K562 (cell line): ENCODE results near the gene C1QA. TPM values are rescaled to one million over a fixed set of nuclear protein-coding genes. Genes with fewer than 3 reads are reported as not detected.

Source experiments
- ADNP ChIP-seq: fragments of 200-800 bp; sonication (Bioruptor generic); IDR thresholded peaks from 2 replicates; pipeline ENCODE4 v1.6.1; 2016; ENCODE audit warnings: missing genetic modification characterization, missing compliant biosample characterization
- CBFA2T3 ChIP-seq: fragments of 450-650 bp; IDR thresholded peaks from 2 replicates; pipeline ENCODE4 v1.6.1; 2017
- GTF2E2 ChIP-seq: fragments of 200-800 bp; sonication (Bioruptor generic); IDR thresholded peaks from 2 replicates; pipeline ENCODE4 v1.6.1; 2016; ENCODE audit warnings: missing genetic modification characterization, missing compliant biosample characterization
- HNRNPUL1 ChIP-seq: fragments of 200-400 bp; formaldehyde crosslinking; IDR thresholded peaks from 2 replicates; pipeline ENCODE4 v1.6.1; 2017; ENCODE audit warnings: low read length
- KDM1A ChIP-seq, 2 experiments: fragments of 450-650 bp; IDR thresholded peaks; 2 replicates each; pipeline ENCODE4 v1.6.1; 2016; ENCODE audit warnings: mild to moderate bottlenecking in 2 of 2
- MCM7 ChIP-seq, 2 experiments: fragments of 450-650 bp; IDR thresholded peaks; 2 replicates each; pipeline ENCODE4 v1.6.1; 2016 to 2018
- MTA2 ChIP-seq: fragments of 450-650 bp; IDR thresholded peaks from 2 replicates; pipeline ENCODE4 v1.6.1; 2016; ENCODE audit warnings: low read depth
- POLR2AphosphoS2 ChIP-seq: IDR thresholded peaks from 2 replicates; pipeline ENCODE4 v1.6.1; 2012; ENCODE audit warnings: low read length, improper control_type of control experiment
- POU5F1 ChIP-seq: fragments of 150-350 bp; IDR thresholded peaks from 2 replicates; pipeline ENCODE4 v1.6.1; 2014; ENCODE audit warnings: borderline replicate concordance, low read length, low read depth, mild to moderate bottlenecking; ENCODE audit not compliant: partially characterized antibody
- PYGO2 ChIP-seq: fragments of 450-650 bp; IDR thresholded peaks from 2 replicates; pipeline ENCODE4 v1.6.1; 2016; ENCODE audit warnings: mild to moderate bottlenecking, missing genetic modification characterization, moderate library complexity, missing compliant biosample characterization
- SRSF7 ChIP-seq: fragments of 200-400 bp; formaldehyde crosslinking; optimal IDR thresholded peaks from 2 replicates; pipeline ENCODE3; 2017; ENCODE audit warnings: mild to moderate bottlenecking, low read depth, low read length
- SRSF9 ChIP-seq: fragments of 200-400 bp; formaldehyde crosslinking; IDR thresholded peaks from 2 replicates; pipeline ENCODE4 v1.6.1; 2017; ENCODE audit warnings: low read depth, low read length, borderline replicate concordance
- USF2 ChIP-seq: sonication (generic); formaldehyde crosslinking; IDR thresholded peaks from 2 replicates; pipeline ENCODE4 v1.5.0; 2020; ENCODE audit warnings: missing genetic modification reagents
- ZFP36 ChIP-seq: fragments of 150-350 bp; IDR thresholded peaks from 2 replicates; pipeline ENCODE4 v1.6.1; 2018; ENCODE audit warnings: low read length, low read depth; ENCODE audit not compliant: partially characterized antibody
- ZNF146 ChIP-seq: IDR thresholded peaks from one replicate; pipeline ENCODE4 v1.6.1; 2018; ENCODE audit warnings: missing compliant biosample characterization; ENCODE audit not compliant: unreplicated experiment
- ZNF282 ChIP-seq: sonication (generic); formaldehyde crosslinking; IDR thresholded peaks from 2 replicates; pipeline ENCODE4 v1.8.1; 2023; ENCODE audit warnings: missing genetic modification reagents
- ZNF311 ChIP-seq: fragments of 250-450 bp; sonication (Bioruptor Pico); IDR thresholded peaks from 2 replicates; pipeline ENCODE4 v1.4.0; 2020; ENCODE audit warnings: mild to moderate bottlenecking, moderate library complexity
- polyA plus RNA-seq, 8 experiments: library from polyadenylated mRNA; depleted of rRNA in 4 of 8; stranded (reverse) in 5 of 8; unstranded in 3 of 8; fragments of >200 nt; fragmentation: Nextera tagmentation in 2 of 8; fragmentation: Illumina TruSeq in 1 of 8; extraction: Ambion mirVana in 2 of 8; extraction: Trizol in 1 of 8; gene quantifications; 2 replicates each; pipeline versions ENCODE4 v1.2.1 to v1.2.3, GENCODE V29; 2011 to 2014; ENCODE audit warnings: inconsistent platforms in 1 of 8, missing spikeins in 1 of 8
- total RNA-seq, 7 experiments: library from RNA; depleted of rRNA in 6 of 7; stranded (reverse); fragments of >200 nt in 6 of 7; fragmentation: Illumina TruSeq in 2 of 7; extraction: Trizol in 2 of 7; gene quantifications; 2 replicates each; pipeline versions ENCODE4 v1.2.1 to v1.2.3, GENCODE V29; 2011 to 2021; ENCODE audit warnings: low replicate concordance in 1 of 7
- TF ChIP-seq, protein P1 (sequence below): fragments of 450-650 bp; IDR thresholded peaks from 2 replicates; pipeline ENCODE4 v1.6.1; 2016; ENCODE audit warnings: antibody characterized with exemption
- TF ChIP-seq, protein P2 (sequence below): sonication (generic); formaldehyde crosslinking; IDR thresholded peaks from 2 replicates; pipeline ENCODE4 v1.8.0; 2022; ENCODE audit warnings: missing genetic modification reagents, mild to moderate bottlenecking, borderline replicate concordance
- TF ChIP-seq, protein P3 (sequence below): fragments of 250-450 bp; sonication (Bioruptor Pico); IDR thresholded peaks from 2 replicates; pipeline ENCODE4 v1.8.0; 2022; ENCODE audit warnings: moderate library complexity, mild to moderate bottlenecking, inconsistent platforms
- TF ChIP-seq, protein P4 (sequence below), 2 experiments: fragments of 250-450 bp in 1 of 2; fragments of 450-650 bp in 1 of 2; sonication (Bioruptor Pico) in 1 of 2; IDR thresholded peaks; 2 replicates each; pipeline versions ENCODE4 v1.6.1 to v1.8.0; 2016 to 2021; ENCODE audit warnings: mild to moderate bottlenecking in 2 of 2, moderate library complexity in 2 of 2, missing compliant biosample characterization in 1 of 2, missing genetic modification characterization in 1 of 2
- TF ChIP-seq, protein P5 (sequence below): fragments of 450-650 bp; formaldehyde crosslinking; IDR thresholded peaks from 2 replicates; pipeline ENCODE4 v1.4.0; 2020; ENCODE audit warnings: mild to moderate bottlenecking, mixed read lengths

Gene C1QA
- total and polyA plus RNA-seq, 9 of the 15 experiments (the other 6 are each of a cell fraction or from before 2014, with no cell fraction given) = 0.71 TPM; not detected in 8

DNA sequence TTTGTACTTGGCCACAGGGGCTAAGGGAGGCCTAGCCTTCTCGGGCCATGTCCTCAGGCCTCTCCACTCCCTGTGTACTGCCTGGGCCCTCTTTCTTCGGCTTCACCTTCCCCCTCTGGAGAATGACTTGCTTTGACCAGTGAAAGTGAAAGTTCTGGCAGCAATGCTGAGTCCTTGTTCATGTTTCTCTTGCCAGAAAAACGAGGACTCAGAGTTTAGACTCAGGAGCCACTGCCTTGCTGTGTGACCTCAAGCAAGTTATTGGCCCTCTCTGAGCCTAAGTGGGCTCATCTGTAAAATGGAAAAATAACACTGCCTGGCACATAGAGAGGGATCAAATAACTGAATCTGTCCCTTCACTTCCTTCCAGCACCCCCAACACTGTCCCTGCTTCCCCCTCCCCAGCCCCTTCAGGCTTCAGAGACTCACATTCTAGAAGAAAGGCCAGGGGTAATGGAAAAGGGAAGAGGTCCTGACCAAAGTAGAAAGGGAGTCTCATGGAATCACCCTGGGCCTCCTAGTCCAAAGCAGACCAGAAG is 1.5 kb downstream of the C1QA start (continued):
- no peak for TF ChIP-seq GTF2E2 (tag)
- no peak for TF ChIP-seq POLR2AphosphoS2
- no peak for TF ChIP-seq SRSF7
- TF ChIP-seq, protein P1, sequence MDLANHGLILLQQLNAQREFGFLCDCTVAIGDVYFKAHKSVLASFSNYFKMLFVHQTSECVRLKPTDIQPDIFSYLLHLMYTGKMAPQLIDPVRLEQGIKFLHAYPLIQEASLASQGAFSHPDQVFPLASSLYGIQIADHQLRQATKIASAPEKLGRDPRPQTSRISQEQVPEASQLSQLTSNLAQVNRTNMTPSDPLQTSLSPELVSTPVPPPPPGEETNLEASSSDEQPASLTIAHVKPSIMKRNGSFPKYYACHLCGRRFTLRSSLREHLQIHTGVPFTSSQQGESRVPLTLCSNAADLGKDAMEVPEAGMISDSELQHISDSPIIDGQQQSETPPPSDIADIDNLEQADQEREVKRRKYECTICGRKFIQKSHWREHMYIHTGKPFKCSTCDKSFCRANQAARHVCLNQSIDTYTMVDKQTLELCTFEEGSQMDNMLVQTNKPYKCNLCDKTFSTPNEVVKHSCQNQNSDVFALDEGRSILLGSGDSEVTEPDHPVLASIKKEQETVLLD = no peak
- no peak for TF ChIP-seq ZNF311 (CRISPR knock-in tag)
- no peak for TF ChIP-seq SRSF9
- TF ChIP-seq USF2 (CRISPR knock-in tag) = no peak
- TF ChIP-seq ADNP (tag) = peak; percentile 68
- TF ChIP-seq KDM1A (IDR thresholded peaks at IDR 0.05) = 0 out of 4 replicates have a peak, but pooled peaks of 1 of the 2 experiments have one; percentile 14
- peak; percentile 83 for TF ChIP-seq ZFP36
- TF ChIP-seq, protein P2, sequence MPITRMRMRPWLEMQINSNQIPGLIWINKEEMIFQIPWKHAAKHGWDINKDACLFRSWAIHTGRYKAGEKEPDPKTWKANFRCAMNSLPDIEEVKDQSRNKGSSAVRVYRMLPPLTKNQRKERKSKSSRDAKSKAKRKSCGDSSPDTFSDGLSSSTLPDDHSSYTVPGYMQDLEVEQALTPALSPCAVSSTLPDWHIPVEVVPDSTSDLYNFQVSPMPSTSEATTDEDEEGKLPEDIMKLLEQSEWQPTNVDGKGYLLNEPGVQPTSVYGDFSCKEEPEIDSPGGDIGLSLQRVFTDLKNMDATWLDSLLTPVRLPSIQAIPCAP = no peak
- no peak for TF ChIP-seq HNRNPUL1
- no peak for TF ChIP-seq MCM7 (IDR thresholded peaks at IDR 0.05)
- TF ChIP-seq, protein P3, sequence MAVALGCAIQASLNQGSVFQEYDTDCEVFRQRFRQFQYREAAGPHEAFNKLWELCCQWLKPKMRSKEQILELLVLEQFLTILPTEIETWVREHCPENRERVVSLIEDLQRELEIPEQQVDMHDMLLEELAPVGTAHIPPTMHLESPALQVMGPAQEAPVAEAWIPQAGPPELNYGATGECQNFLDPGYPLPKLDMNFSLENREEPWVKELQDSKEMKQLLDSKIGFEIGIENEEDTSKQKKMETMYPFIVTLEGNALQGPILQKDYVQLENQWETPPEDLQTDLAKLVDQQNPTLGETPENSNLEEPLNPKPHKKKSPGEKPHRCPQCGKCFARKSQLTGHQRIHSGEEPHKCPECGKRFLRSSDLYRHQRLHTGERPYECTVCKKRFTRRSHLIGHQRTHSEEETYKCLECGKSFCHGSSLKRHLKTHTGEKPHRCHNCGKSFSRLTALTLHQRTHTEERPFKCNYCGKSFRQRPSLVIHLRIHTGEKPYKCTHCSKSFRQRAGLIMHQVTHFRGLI (CRISPR knock-in tag) = no peak
- TF ChIP-seq, protein P4, sequence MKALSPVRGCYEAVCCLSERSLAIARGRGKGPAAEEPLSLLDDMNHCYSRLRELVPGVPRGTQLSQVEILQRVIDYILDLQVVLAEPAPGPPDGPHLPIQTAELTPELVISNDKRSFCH (CRISPR knock-in tag; IDR thresholded peaks at IDR 0.05) = no peak
- TF ChIP-seq, protein P4 (tag; IDR thresholded peaks at IDR 0.05) = no peak
- no peak for TF ChIP-seq PYGO2 (tag)
- no peak for TF ChIP-seq CBFA2T3
- TF ChIP-seq ZNF282 (CRISPR knock-in tag) = no peak
- no peak for TF ChIP-seq POU5F1
- TF ChIP-seq MTA2 = no peak
- TF ChIP-seq, protein P5, sequence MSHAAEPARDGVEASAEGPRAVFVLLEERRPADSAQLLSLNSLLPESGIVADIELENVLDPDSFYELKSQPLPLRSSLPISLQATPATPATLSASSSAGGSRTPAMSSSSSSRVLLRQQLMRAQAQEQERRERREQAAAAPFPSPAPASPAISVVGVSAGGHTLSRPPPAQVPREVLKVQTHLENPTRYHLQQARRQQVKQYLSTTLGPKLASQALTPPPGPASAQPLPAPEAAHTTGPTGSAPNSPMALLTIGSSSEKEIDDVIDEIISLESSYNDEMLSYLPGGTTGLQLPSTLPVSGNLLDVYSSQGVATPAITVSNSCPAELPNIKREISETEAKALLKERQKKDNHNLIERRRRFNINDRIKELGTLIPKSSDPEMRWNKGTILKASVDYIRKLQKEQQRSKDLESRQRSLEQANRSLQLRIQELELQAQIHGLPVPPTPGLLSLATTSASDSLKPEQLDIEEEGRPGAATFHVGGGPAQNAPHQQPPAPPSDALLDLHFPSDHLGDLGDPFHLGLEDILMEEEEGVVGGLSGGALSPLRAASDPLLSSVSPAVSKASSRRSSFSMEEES (CRISPR knock-in tag) = no peak
- no peak for TF ChIP-seq ZNF146 (CRISPR knock-in tag)
